Fibroblast of skin of right biceps (primary cell): ENCODE measurements around the gene STXBP4.

Source experiments
- DNase-seq: peaks from one replicate; pipeline ENCODE4 v3.0.0-alpha.2; 2013

STXBP4 gene

GRCh38 chr17:54971147-54971546, 2.6 kb downstream of the STXBP4 start:
- DNase-seq = no peak

- no peak for DNase-seq
These were observed 3.3 kb downstream of the STXBP4 start for GRCh38 chr17:54971901-54972300.

- DNase-seq = no peak
These were observed 4.0 kb downstream of the STXBP4 start for GRCh38 chr17:54972406-54973138.

GRCh38 chr17:54974759-54975158, 6.2 kb downstream of the STXBP4 start:
- DNase-seq = no peak

- no peak for DNase-seq
These were observed 7.8 kb downstream of the STXBP4 start for GRCh38 chr17:54976316-54976715.

- no peak for DNase-seq
These were observed 9.2 kb downstream of the STXBP4 start for GRCh38 chr17:54977744-54978143.

GRCh38 chr17:54979657-54980056, 11.1 kb downstream of the STXBP4 start:
- DNase-seq = no peak

GRCh38 chr17:54980375-54980774, 11.8 kb downstream of the STXBP4 start:
- DNase-seq = no peak

- DNase-seq = peak; percentile 36
These were observed 13.8 kb downstream of the STXBP4 start for GRCh38 chr17:54982399-54982798.

- no peak for DNase-seq
These were observed 14.7 kb downstream of the STXBP4 start for GRCh38 chr17:54983260-54983659.

GRCh38 chr17:54985476-54985875, 16.9 kb downstream of the STXBP4 start:
- DNase-seq = peak; percentile 17

GRCh38 chr17:54990118-54990517, 21.6 kb downstream of the STXBP4 start:
- no peak for DNase-seq

- DNase-seq = no peak
These were observed 23.0 kb downstream of the STXBP4 start for GRCh38 chr17:54991567-54991966.

GRCh38 chr17:54992797-54993639, 24.5 kb downstream of the STXBP4 start:
- DNase-seq = peak; percentile 30

GRCh38 chr17:54996441-54996840, 27.9 kb downstream of the STXBP4 start:
- no peak for DNase-seq

- DNase-seq = no peak
These were observed 33.9 kb downstream of the STXBP4 start for GRCh38 chr17:55002458-55002857.

GRCh38 chr17:55004484-55004883, 35.9 kb downstream of the STXBP4 start:
- DNase-seq = no peak

- DNase-seq = peak; percentile 11
These were observed 37.0 kb downstream of the STXBP4 start for GRCh38 chr17:55005520-55005919.

- no peak for DNase-seq
These were observed 55.1 kb downstream of the STXBP4 start for GRCh38 chr17:55023626-55024025.

GRCh38 chr17:55037828-55038227, 69.3 kb downstream of the STXBP4 start:
- no peak for DNase-seq

- DNase-seq = no peak
These were observed 69.7 kb downstream of the STXBP4 start for GRCh38 chr17:55038291-55038690.

GRCh38 chr17:55040611-55041010, 72.0 kb downstream of the STXBP4 start:
- no peak for DNase-seq

- DNase-seq = peak; percentile 1
These were observed 85.3 kb downstream of the STXBP4 start for GRCh38 chr17:55053855-55054254.

GRCh38 chr17:55054429-55054828, 85.9 kb downstream of the STXBP4 start:
- no peak for DNase-seq
